Right lobe of liver (tissue), 4 donors: ENCODE results near the gene ASAP2.

Experiments
- CTCF ChIP-seq, 4 donors: fragments of 200-600 bp in 3 of 4; fragments of 450-650 bp in 1 of 4; IDR thresholded peaks; one replicate each; pipeline versions ENCODE4 v1.5.1 to v1.8.0; 2016 to 2022; ENCODE audit warnings: antibody characterized with exemption in 4 of 4, mild to moderate bottlenecking in 2 of 4
- POLR2A ChIP-seq: fragments of 450-650 bp; IDR thresholded peaks from one replicate; pipeline ENCODE4 v1.6.1; 2017; ENCODE audit warnings: antibody characterized with exemption, mild to moderate bottlenecking
- donor health status: DM: no; HTN: no; CAD: no.
- donor health status: DM: no; HTN: no; CAD: no.
- donor health status: DM: no; HTN: yes; CAD: no.

DNA sequence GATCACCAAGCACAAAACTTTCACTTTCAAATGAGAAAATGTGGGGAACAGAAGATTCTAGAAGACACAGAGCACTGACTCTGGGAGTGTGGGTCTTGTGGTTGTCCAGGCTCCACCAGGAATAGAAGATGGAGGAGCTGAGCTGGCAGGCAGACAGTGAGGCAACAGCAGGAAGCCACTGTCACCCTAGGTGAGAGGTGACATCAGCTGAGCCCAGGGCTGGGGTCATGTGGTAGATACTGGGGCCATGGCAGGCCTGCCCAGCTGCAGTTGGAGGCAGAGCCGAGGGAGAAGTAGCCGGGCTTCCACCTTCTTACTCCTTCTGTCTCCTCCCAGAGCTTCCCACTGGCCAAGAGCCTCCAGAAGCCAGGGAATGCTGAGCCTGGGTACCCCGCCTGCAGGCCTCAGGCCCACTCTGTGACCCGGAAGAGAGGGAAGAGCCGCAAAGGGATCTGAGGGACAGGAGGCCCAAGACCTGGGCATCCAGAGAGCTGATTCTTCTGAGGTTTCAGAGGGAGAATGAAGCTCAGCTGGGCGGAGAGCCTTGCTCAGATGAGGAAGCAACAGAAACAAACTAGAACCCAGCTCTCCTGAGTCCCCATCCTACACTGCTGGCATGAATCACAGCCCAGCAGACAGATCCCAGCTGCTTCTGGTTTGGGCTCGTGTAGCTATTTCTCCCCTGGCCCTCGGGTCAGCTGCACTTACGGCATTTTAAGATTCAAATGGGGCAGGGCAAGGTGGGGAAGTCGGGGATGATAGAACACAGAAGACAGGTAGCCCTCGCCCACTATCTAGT lies 39.8 kb upstream of the ASAP2 start:
- TF ChIP-seq POLR2A (no peak), CTCF (IDR thresholded peaks at IDR 0.05) (no peak)
